HPDE6-E6E7 (cell line): Measurements from ENCODE around the gene HNF1B.

Source experiments
- DNase-seq: peaks from one replicate; pipeline ENCODE4 v3.0.0; 2011; ENCODE audit warnings: missing footprints; ENCODE audit errors: extremely low spot score

HNF1B gene

DNA sequence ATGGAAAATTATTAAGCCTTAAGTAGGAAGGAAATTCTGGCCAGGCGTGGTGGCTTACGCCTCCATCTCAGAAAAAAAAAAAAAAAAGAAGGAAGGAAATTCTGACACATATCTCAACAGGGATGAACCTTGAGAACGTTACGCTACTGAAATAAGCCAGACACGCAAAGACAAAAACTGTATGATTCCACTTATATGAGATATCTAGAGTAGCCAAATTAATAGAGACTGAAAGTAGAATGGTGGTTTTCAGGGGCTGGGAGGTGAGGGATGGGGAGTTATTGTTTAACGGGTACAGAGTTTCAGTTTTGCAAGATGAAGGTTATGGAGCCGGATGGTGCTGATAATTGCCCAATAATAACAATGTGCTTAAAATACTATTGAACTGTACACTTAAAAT, 16.2 kb upstream of the HNF1B start:
- DNase-seq = no peak

DNA sequence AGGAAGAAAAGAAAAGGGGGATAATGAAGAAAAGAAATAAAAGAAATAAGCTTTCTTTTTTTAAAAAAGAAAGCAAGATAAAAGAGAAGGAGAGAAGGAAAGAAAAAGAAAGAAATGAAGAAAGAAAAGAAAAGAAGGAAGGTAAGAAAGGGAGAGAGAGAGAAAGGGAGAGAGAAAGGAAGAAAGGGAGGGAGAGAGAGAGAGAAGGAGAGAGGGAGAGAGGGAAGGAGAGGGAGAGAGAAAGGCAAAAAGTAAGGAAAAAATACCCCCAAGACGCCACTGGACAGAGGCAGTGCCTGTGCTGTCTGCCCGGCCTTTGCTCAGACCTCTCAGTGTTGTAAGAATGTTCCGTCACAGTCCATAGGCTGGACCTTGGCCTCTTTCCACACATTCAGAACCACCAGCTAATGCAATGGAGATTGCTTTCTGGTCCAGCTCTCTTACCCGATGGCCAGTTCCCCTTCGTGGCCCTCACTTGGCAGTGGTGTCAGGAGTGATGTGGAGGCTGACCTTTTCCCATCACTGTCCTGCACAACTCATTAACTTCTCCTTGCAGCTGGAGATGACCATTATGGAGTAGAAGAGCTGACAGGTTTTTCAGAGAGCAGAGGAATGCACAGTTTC, 14.3 kb upstream of the HNF1B start:
- no peak for DNase-seq

DNA sequence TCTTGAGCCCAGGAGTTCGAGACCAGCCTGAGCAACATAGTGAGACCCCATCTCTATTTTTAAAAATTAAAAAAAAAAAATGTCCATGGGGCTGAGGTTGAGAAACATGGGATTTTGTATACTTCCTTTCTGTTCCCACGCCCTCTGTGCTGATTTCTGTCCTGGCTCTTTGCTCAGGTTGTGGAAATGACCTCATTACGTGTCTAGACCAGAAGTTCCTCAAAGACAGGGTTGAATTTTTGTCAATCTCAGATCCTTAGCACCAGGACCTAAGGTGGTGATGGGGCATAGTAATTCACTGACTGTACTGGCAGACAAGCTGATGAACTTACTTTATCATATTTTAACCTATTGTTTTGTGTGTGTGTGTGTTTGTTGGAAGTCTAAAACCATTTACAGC, 11.2 kb upstream of the HNF1B start:
- no peak for DNase-seq

DNA sequence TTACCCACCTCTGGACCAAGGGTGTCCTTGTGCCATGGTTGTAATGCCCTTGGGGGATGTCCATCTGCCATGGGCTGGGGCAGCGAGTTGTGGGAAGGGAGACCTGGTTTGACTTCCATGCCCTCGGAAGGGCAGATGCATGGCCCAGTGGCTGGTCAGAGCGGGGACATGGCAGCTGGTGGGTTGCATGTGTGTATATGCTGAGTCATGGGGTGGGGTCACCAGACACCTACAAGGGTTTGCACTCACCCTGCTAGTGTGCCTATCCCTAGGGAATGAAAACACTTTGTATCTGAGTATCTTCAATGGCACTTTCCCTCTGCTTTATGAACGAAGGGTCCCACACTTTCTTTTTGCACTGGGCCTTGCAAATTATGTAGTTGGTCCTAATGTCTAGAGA, 10.6 kb upstream of the HNF1B start:
- no peak for DNase-seq

DNA sequence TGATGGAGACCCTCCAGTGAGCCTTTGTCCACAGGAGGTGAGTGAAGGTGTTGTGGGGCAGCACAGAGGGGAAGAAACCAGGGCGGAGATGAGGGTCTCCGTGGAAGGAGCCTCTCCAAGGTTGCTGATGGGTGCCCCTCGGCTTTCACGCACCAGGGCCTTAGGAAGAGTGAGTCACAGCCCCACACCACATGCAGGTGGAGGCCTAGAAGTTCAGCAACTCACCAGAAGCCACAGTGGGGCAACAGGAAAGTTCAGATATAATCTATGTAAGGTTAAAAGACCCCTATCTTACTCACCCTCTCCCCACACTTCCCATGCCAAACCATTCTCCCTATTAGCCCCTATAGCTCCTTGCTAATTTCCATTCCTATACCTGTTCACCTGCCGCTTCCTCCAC, 9.5 kb upstream of the HNF1B start:
- no peak for DNase-seq

DNA sequence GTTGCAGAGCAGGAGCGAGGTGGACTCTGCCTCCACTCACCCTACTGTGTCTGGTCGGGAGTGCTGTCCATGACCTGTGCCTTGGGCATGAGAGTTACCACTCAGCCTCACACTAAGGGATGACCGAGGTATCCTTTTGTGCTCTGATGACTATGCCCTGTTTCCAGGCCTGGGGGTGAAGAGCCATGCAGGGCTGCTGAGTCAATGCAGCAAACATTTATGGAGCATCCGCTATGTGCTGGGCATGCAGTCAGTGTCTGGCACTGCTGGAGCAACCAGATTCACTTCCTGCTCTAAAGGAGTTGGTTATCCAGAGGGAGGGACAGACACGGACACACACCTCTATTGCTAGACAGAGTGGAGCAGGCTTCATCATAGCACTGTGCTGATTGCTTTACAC, 7.6 kb upstream of the HNF1B start:
- DNase-seq = peak; percentile 81

DNA sequence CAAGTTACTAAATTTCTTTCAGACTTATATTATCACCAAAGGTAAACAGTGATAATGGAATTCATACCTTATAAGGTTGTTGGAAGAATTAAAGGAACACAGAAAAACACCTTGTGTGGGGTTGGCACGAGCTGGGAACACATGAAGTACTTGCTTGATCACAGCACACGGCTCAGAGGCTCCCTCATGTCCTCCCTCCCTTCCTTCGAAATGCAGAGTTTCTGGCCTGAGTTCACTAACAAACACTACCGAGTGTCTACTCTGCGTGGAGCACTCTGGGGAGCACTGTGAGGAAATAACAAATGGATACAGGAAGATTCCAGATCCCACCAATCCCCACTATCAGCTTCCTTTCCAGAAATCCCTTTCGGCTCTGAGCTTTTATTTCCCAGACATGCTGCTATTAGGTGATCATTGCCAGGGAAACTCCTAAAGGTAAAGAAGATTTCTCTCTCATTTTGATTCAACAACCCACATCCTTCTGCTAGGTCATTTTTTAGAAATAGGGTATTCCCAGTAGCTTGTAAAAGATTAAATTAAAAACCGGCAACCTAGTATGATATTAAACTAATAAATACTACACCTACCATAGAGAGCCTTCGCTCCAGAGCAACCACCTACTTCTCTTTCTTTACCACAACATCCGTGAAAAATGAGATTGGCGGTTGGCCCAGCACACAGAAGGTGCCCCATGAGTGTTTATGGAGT, 6.1 kb upstream of the HNF1B start:
- no peak for DNase-seq

DNA sequence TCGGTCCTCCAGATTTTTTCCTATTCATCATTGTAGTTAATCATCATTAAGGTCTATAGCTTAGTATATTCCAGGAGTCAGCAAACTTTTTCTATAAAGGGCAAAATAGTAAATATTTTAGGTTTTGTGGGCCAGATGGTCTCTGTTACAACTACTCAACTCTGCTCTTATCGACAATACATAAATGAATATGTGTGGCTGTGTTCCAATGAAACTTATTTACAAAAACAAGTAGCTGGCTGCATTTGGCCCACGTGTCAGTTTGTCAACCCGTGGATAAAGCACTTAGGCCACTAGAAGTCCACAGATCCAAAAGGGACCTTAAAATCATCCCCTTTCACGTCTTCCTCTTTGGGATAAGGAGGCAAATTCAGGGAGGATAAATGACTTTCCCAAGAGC, 5.4 kb upstream of the HNF1B start:
- no peak for DNase-seq

DNA sequence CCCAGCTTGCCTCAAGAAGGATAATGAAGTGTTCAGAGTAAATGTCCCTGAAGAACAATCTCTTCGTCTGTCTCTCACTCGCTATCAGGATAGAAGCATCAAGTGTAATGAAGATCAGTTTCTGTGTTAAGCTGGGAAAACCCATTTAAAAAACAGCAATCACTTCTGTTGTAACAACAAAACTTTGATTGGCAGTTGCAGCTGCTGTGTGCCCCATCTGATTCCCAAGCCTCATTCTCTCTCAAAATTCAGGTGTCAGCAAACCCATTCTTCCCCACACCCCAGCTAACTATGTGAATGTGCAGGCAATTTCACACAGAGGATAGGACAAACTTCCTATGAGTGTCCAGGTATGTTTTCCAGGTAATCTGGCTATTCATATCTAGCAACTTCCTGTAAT, 2.4 kb upstream of the HNF1B start:
- no peak for DNase-seq

DNA sequence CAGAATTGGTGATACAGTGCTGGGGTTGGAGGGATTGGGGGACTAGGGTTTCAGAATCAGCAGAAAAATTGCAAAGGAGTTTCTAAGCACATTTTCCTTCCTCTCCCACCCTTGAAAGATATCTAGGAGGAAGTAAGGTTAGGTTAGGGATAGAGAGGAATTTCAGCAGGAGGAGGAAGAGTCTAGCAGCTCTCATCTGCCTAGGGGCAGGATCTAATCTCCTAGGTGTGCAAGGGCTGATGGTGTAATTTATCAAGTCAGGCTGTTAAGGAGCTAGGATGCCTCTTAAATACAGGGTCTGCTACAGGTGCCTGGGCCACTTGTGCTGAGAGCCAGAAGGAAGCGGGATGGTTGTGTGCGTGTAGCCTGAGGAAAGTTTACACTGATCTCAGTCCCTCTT, 1.8 kb upstream of the HNF1B start:
- no peak for DNase-seq

DNA sequence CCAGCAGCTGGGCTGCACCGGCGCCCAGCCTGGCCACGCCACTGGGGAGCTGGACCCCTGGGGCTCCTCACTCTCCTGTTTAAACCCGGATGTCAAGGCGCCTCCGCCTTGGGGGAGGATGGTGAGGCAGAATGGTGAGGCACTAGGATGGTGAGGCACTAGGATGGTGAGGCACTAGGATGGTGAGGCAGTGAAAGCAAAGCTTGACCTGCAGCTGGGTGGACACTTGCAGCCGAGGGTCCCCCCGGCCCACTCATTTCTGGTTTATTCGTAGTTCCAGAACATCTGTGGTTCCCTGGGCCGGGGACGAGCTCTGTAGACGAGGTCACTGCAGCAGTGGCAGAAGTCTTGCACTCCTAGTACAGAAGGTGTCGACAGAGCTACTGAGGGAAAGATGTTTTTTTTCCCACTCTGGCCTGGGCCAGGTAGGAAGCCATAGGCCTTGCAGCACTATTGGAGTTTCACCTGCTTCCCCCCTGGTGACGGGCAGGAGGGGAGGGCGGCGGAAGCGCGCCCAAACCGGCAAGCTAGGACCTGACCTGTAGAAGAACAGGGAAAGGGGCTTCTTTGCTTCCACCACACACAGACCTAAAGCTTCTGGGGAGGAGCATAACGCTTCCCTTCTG, 1.1 kb upstream of the HNF1B start:
- no peak for DNase-seq

DNA sequence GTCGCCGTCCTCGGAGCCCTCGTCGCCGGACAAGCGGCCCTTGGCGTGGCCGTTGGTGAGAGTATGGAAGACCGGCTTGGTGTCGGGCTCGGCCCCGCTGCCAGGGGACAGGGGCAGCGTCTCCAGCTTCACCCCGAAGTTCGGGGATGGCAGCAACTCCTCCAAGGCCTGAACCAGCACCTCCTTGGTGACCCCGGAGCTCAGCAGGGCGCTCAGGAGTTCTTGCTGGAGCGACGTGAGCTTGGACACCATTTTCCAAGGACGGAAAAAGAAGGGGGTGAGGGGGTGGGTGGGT, 279 bp downstream of the HNF1B start:
- no peak for DNase-seq

DNA sequence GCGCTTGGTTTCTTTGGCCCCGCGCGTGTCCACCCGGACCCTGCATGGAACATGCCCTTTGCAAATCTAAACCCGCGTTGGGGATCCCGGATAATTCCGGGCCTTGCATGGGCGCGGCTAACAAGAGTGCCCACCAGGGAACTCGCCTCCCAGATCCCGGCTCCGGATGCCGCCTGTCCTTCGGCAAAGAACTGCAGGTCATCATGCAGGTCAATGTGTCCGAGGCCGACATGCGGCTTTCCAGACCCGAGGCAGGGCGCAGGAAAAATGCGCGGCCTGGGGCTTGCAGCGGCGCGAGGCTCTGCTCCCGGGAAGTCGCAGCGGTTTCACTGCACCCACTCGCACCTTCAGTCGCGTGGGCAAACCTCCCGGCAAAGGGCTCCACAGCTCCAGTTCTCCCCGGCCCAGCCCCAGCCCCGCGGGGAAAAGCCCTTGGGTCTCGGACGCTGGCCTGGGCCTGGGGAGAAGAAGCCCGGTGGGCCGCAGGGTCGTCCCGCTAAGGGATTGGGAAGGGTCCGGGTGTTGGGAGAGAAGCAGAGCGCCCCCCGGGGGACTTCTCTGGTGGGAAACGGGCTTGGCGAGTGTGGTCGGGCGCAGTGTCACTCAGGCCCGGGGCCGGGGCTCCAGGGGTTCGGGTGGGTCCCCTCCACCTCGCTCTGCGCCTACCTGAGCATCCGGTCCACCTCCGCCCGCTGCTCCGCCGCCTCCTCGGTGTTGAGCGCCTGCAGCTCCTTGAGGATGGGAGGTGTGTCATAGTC, 805 bp downstream of the HNF1B start:
- peak; percentile 14 for DNase-seq

DNA sequence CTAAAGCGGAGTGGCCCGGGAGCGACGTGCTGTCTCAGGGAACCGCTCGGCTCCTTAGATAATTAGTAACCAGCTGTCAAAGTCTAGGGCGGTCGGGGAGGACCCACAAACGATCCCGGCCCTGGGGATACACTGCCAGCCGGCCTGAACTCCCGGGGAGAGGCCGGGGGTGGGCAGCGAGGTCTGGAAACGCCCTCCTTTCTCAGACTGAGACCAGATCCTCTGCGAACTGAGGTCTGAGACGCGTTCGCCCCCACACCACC, 1.3 kb downstream of the HNF1B start:
- peak; percentile 27 for DNase-seq

DNA sequence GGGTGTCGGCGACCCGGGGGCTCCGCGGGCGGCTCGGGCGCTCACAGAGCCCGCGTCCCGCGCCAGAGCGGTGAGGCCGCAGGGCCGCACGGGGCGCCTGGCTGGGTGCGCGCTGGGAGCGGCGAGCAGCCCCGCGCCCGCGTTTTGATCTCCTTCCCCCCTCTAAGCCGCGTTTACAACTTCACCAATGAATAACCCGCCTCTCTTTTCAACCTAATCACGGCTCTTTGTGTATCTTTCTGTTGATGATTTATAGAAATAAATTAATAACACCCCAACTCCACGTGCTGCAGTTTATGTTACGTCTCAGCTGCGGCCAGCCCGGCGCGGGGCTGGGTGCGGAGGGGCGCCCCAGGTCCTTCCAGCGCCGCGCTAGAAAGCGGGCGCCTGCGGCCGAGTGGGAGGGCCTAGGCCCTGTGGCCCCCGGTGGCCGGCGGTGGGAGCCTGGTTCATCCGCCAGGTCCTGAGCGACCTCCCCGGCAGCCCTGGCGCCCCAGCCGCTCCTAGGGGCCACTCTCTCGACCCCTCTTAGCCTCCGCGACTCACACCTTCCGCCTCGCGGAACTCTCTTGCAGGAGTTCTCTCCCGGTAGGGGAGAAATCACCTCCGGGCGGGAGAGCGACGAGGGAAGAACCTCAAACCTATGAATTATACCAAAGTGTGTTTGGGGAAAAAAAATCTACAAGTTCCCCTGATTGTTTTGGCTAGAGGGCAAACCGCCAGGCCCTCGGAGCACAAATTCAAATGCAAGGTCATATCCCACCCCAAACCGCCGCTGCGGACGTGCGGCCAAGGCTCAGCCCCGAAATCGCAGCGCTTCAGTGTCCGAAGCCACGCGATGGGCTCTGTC, 1.9 kb downstream of the HNF1B start:
- DNase-seq = no peak

DNA sequence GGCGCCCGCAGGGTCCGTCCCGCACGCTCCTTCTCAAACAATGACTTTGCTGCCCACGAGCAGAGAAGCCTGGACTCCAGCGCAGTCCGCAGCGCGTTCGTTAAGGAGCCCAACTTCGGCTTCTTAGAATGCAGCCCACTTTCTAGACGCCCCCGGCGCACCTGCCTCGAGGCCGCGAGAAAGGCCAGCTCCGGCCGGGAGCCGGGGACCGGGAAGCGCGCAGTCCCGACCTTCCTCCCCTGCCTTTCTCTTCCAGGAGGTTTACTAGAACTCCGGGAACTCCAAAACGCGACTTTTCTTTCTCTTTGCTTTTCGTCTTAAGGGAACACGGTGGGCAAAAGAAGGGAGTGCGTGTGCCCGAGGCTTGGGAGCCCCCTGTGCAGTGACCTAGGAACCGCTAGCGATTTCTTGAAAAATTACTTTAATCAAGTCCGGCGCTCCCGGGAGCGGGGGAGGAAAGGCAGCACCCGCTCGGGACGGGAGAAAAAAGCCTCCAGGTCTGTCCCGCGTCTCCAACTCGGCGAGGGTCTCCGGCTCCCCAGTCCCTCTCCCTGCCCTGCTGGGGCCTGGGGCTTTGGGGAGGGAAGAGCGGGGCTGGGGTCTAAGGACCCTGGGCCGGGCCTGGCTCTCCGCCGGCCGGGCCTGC, 2.6 kb downstream of the HNF1B start:
- peak; percentile 23 for DNase-seq

DNA sequence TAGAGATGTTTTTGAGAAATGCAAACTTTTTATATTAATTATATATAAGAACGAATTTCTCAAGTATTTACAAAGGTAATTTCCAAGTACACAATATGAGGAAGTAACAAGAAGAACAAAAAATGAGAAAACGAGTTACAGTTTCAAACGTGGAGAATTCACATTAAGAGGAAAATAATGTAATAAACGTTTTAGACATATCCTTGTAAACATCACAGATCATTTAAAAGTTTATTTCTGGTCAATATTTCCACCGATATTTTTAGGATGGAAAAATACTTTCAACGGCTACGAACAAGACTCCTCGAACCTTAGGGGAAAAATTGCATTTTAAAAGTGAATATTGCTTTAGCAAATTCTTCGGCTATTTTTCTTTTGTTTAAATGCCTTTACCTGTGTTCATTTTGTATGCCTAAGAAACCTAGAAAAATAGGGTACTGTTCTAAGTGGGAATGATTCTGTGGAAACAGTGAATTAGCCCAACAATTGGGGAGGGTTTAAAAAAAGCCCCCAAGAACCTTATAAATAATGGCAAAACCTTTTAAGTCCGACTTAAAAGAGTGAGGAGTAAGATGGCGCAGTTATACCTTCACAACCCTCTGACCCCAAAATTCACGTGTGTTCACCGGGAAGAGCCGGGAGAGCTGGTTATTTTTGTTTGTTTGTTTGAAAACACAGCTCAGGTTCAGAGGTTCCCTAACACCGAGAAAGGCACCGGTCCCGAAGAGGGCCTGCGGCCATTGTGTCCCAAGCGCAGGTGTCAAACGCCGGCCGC, 3.3 kb downstream of the HNF1B start:
- DNase-seq = no peak

DNA sequence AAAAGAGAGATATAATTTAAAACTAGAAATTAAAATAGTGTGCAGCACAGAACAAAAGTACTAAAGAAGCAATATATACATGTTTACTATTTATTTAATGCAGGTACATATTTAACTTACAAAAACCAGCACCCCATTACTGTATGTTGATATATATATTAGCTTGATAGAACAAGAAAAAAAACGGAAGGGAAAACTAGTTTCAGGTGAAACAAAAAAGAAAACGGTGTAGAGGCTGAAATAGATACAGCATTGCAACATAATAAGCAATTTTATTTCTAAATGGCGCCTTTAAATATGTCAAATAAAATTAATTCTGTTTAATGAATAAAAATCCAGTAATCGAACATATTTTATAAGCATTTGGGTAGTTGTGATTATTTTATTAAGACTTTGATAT, 3.9 kb downstream of the HNF1B start:
- DNase-seq = no peak

DNA sequence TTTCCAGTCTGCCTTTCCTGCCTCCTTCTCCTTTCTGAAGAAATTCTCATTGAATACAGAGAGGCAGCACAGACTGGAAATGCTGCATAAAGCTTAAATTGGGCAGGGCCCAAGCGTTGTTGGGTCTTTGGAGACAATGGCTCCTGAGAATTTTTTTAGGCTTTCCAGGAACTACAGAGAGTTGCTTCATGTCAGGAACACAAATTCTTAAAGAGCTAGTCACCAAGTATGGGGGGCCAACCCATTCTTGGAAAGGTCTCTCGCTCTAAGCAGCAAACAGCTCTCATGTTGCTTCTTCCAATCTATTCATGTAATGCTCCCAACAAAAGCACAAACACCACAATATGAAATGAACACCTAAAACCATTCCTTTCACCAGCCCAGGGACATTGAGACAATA, 6.9 kb downstream of the HNF1B start:
- DNase-seq = no peak

DNA sequence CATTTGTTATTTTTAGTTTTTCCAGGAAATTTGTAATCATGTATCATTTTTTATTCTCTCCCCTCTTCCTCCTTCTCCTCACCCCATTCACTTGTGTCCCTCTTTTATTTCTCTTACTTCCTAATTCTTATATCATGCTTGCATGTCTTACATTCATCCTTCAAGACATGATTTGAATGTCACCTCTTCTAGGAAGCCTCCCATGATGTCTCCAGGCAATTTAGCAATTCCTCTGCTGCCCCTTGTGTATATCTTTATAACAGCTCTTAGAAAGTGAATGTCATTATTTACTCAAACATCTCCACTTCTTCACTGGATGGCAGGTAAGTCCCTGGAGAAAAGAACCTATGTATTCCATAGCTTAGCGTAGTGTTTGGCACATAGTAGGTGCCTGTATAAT, 7.8 kb downstream of the HNF1B start:
- no peak for DNase-seq

DNA sequence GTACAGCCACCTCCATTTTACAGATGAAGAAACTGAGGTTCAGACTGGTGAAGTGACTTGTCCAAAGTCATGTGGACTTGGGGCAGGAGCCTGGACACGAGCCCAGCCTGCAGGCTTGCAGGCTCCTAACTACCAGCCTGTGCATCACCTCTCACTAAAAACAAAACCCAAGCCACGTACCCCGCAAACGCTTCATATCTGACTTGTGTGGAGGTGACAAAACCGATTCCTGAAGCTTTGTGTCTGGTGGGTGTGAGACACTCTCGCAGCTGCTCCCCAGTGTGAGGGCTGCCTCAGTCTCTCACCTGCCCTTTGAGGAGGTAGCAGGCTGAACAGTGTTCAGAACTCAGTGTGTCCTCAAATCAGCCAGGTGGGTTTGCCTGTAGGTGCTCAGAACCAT, 8.4 kb downstream of the HNF1B start:
- no peak for DNase-seq
